Measurements from ENCODE around the gene DOCK1.

GRCh38 chr10:127450644-127451043 lies 545.4 kb downstream of the DOCK1 start:
- no peak for TF ChIP-seq CTCF (IDR thresholded peaks at IDR 0.05; ENCODE audit: borderline replicate concordance, extremely low read depth, low read length, poor library complexity, severe bottlenecking)
- no peak for TF ChIP-seq EZH2 (IDR thresholded peaks at IDR 0.05; ENCODE audit: borderline replicate concordance, low read depth, low read length, severe bottlenecking)

Measured in DND-41 (cell line).